OCI-LY1 (cell line): ENCODE data around the gene AEN.

Source experiments
- H2AFZ ChIP-seq: fragments of 200-600 bp; sonication (generic), shearing (Covaris generic); 2 replicates; pipeline ENCODE4 v1.6.0; 2014; ENCODE audit warnings: antibody characterized with exemption, mild to moderate bottlenecking, low read length
- H3F3A ChIP-seq: fragments of 200-600 bp; sonication (generic), shearing (Covaris generic); 2 replicates; pipeline ENCODE4 v1.6.0; 2014; ENCODE audit warnings: mild to moderate bottlenecking, antibody characterized with exemption, low read length, moderate library complexity; ENCODE audit not compliant: insufficient read depth
- H3K27ac ChIP-seq: fragments of 200-600 bp; sonication (generic); 2 replicates; pipeline ENCODE4 v1.5.1; 2014; ENCODE audit warnings: low read length, mixed run types, mild to moderate bottlenecking, low read depth; ENCODE audit not compliant: poor library complexity, severe bottlenecking
- H3K27me3 ChIP-seq: fragments of 200-600 bp; sonication (generic); 2 replicates; pipeline ENCODE4 v1.6.0; 2014; ENCODE audit warnings: antibody characterized with exemption, mild to moderate bottlenecking, low read length, moderate library complexity; ENCODE audit not compliant: insufficient read depth
- H3K36me3 ChIP-seq: fragments of 200-600 bp; sonication (generic); 2 replicates; pipeline ENCODE4 v1.6.1; 2014; ENCODE audit warnings: mild to moderate bottlenecking, antibody characterized with exemption, low read length, moderate library complexity, mixed read lengths; ENCODE audit not compliant: insufficient read depth
- H3K4me1 ChIP-seq: fragments of 200-600 bp; sonication (generic); 2 replicates; pipeline ENCODE4 v1.5.1; 2014; ENCODE audit warnings: mild to moderate bottlenecking, low read length, moderate library complexity; ENCODE audit not compliant: insufficient read depth, severe bottlenecking
- H3K4me2 ChIP-seq: fragments of 200-600 bp; sonication (generic), shearing (Covaris generic); 2 replicates; pipeline ENCODE4 v1.6.1; 2014; ENCODE audit warnings: low read length
- H3K4me3 ChIP-seq: fragments of 200-600 bp; sonication (generic); 2 replicates; pipeline ENCODE4 v1.5.1; 2014; ENCODE audit warnings: low read length, low read depth, mild to moderate bottlenecking, mixed read lengths; ENCODE audit not compliant: poor library complexity, severe bottlenecking
- H3K79me2 ChIP-seq: fragments of 200-600 bp; shearing (Covaris generic); 2 replicates; pipeline ENCODE4 v1.6.1; 2016; ENCODE audit warnings: mixed run types, low read length, mixed read lengths; ENCODE audit not compliant: insufficient read depth
- H3K9ac ChIP-seq: fragments of 200-600 bp; sonication (generic), shearing (Covaris generic); 2 replicates; pipeline ENCODE4 v1.6.1; 2014; ENCODE audit warnings: mild to moderate bottlenecking, low read length, mixed read lengths
- H3K9me2 ChIP-seq: fragments of 200-600 bp; sonication (generic), shearing (Covaris generic); 2 replicates; pipeline ENCODE4 v1.6.1; 2014; ENCODE audit warnings: low read depth, mild to moderate bottlenecking, low read length, mixed read lengths
- H3K9me3 ChIP-seq: fragments of 200-600 bp; shearing (Covaris generic); 2 replicates; pipeline ENCODE4 v1.6.1; 2014; ENCODE audit warnings: low read length, mixed read lengths
- H4K20me1 ChIP-seq: fragments of 200-600 bp; sonication (generic), shearing (Covaris generic); 2 replicates; pipeline ENCODE4 v1.6.0; 2016; ENCODE audit warnings: mild to moderate bottlenecking, low read length; ENCODE audit not compliant: insufficient read depth
- EZH2 ChIP-seq: fragments of 200-600 bp; sonication (generic), shearing (Covaris generic); IDR thresholded peaks from 2 replicates; pipeline ENCODE4 v1.8.0; 2017; ENCODE audit warnings: borderline replicate concordance, mixed run types, mild to moderate bottlenecking, antibody characterized with exemption, low read length, moderate library complexity, mixed read lengths
- TF ChIP-seq, protein P1 (sequence below): fragments of 200-600 bp; sonication (generic), shearing (Covaris generic); IDR thresholded peaks from 2 replicates; pipeline ENCODE4 v1.5.1; 2017; ENCODE audit warnings: mild to moderate bottlenecking, antibody characterized with exemption, low read length, moderate library complexity, mixed read lengths

The AEN gene

GRCh38 chr15:88623061-88623460 lies 1.9 kb downstream of the AEN start:
- H3K4me3 ChIP-seq, result peak overlapping the region; percentile 97
- H3F3A ChIP-seq, result no peaks in the 10 kb centered on the region
- no peaks in the 10 kb centered on the region for H3K9me2 ChIP-seq
- no peak overlapping the region for H2AFZ ChIP-seq
- peaks cover 30% of the 10 kb centered on the region for H3K36me3 ChIP-seq
- no peaks in the 10 kb centered on the region for H3K27me3 ChIP-seq
- peaks cover 54% of the 10 kb centered on the region for H3K4me1 ChIP-seq
- TF ChIP-seq, protein P1, sequence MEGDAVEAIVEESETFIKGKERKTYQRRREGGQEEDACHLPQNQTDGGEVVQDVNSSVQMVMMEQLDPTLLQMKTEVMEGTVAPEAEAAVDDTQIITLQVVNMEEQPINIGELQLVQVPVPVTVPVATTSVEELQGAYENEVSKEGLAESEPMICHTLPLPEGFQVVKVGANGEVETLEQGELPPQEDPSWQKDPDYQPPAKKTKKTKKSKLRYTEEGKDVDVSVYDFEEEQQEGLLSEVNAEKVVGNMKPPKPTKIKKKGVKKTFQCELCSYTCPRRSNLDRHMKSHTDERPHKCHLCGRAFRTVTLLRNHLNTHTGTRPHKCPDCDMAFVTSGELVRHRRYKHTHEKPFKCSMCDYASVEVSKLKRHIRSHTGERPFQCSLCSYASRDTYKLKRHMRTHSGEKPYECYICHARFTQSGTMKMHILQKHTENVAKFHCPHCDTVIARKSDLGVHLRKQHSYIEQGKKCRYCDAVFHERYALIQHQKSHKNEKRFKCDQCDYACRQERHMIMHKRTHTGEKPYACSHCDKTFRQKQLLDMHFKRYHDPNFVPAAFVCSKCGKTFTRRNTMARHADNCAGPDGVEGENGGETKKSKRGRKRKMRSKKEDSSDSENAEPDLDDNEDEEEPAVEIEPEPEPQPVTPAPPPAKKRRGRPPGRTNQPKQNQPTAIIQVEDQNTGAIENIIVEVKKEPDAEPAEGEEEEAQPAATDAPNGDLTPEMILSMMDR, result no peak
- no peak for TF ChIP-seq EZH2
- H3K27ac ChIP-seq, result peak overlapping the region; percentile 85
- H4K20me1 ChIP-seq, result no peaks in the 10 kb centered on the region
- H3K9me3 ChIP-seq, result no peaks in the 10 kb centered on the region
- H3K79me2 ChIP-seq, result peaks cover 43% of the 10 kb centered on the region
- peak overlapping the region; percentile 98 for H3K9ac ChIP-seq
- peak overlapping the region; percentile 95 for H3K4me2 ChIP-seq

- Histone ChIP-seq H3F3A (no peaks in the 10 kb centered on the region), H3K27me3 (no peaks in the 10 kb centered on the region), H3K9me2 (no peaks in the 10 kb centered on the region), H3K27ac (peak overlapping the region; percentile 85), H3K9me3 (no peaks in the 10 kb centered on the region), H2AFZ (no peak overlapping the region), H3K4me1 (peaks cover 54% of the 10 kb centered on the region), H3K9ac (peak overlapping the region; percentile 98; the same call in 1 of the 2 replicates), H4K20me1 (no peaks in the 10 kb centered on the region), H3K79me2 (peaks cover 43% of the 10 kb centered on the region), H3K36me3 (peaks cover 36% of the 10 kb centered on the region), H3K4me2 (peak overlapping the region; percentile 95), H3K4me3 (peak overlapping the region; percentile 97)
- TF ChIP-seq, protein P1, result no peak
- no peak for TF ChIP-seq EZH2
Measured at GRCh38 chr15:88623632-88624031, 2.5 kb downstream of the AEN start.

DNA sequence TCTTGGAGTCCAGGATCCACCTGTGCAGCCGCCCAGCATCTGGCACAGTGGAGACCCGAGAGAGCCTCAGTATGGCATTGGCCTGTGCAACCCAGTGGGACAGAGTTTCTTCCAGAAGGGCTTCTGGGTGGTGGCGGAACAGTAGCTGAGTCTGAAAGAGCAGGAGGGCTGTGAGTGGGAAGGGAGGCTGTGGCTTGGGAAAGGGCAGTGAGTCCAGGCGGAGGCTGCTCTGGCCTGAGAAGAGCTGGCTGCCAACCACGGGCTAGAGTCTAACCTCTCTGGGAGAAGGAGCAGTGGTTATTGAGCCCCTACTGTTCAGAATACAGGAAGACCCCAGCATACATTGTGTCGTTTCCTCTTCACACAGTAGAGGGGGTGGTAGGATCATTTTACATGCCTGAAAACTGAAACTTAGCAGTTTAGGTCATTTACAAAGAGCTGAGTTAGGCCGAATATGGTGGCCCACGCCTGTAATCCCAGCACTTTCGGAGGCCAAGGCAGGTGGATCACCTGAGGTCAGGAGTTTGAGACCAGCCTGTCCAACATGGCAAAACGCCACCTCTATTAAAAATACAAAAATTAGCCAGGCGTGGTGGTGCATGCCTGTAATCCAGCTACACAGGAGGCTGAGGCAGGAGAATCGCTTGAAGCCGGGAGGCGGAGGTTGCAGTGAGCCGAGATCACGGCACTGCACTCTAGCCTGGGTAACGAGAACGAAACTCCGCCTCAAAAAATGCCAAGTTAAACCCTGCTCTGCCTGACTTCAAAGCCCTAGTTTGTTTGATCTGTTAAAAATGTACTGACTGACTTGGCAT lies 3.2 kb downstream of the AEN start:
- Histone ChIP-seq H3K27me3 (no peaks in the 10 kb centered on the region), H2AFZ (no peak overlapping the region), H3K9me3 (no peaks in the 10 kb centered on the region), H4K20me1 (no peaks in the 10 kb centered on the region), H3K4me3 (peak overlapping the region; percentile 97), H3K36me3 (peaks cover 43% of the 10 kb centered on the region), H3F3A (no peaks in the 10 kb centered on the region), H3K27ac (peak overlapping the region; percentile 85), H3K79me2 (peaks cover 43% of the 10 kb centered on the region), H3K4me1 (peaks cover 54% of the 10 kb centered on the region), H3K4me2 (peak overlapping the region; percentile 95), H3K9ac (peak overlapping the region; percentile 98; the same call in 1 of the 2 replicates), H3K9me2 (no peaks in the 10 kb centered on the region)
- no peak for TF ChIP-seq EZH2
- TF ChIP-seq, protein P1, result peak; percentile 68
